Endothelial cell of umbilical vein (primary cell): ENCODE results near the gene ALDH4A1. TPM values are rescaled to one million over a fixed set of nuclear protein-coding genes. Genes with fewer than 3 reads are reported as not detected.

ENCODE experiments used
- BruUV-seq: library from RNA; stranded (reverse); fragments of 400-500 nt; replicated peaks from 2 replicates; lab custom pipeline; 2021; lab: Mats Ljungman, UMichigan
- CTCF ChIA-PET: fragments of 300-600, 350-600 bp; sonication (Branson Sonifier 250); formaldehyde crosslinking; loops from one replicate; lab custom pipeline; 2021; ENCODE audit warnings: antibody characterized with exemption, inconsistent platforms; lab: Charles Lee
- POLR2A ChIA-PET: fragments of 300-600, 350-600 bp; sonication (Branson Sonifier 250); formaldehyde crosslinking; loops from one replicate; lab custom pipeline; 2021; ENCODE audit warnings: antibody characterized with exemption, inconsistent platforms; lab: Charles Lee
- DNase-seq: peaks from one replicate; pipeline ENCODE4 v3.0.0-alpha.2; 2011; ENCODE audit warnings: low read depth, low spot score
- FAIRE-seq: peaks from 2 replicates; lab custom pipeline; 2011; peaks lifted over from hg19 to GRCh38; lab: Jason Lieb, UNC
- H2AFZ ChIP-seq: 2 replicates; pipeline ENCODE4 v1.6.0; 2012; ENCODE audit warnings: low read depth, low read length, control low read depth, inconsistent platforms
- H3K27ac ChIP-seq: 2 replicates; pipeline ENCODE4 v1.5.1; 2011; ENCODE audit warnings: low read depth, mild to moderate bottlenecking, control low read depth, low read length, moderate library complexity; ENCODE audit not compliant: insufficient read depth
- H3K27me3 ChIP-seq, 2 experiments: 2 replicates each; pipeline versions ENCODE4 v1.6.0 to v1.6.1; 2011; ENCODE audit warnings: low read length in 2 of 2, mixed read lengths in 1 of 2; ENCODE audit not compliant: control insufficient read depth in 2 of 2, insufficient read depth in 2 of 2
- H3K36me3 ChIP-seq, 2 experiments: 2 replicates in 1 of 2; 3 replicates in 1 of 2; pipeline ENCODE4 v1.5.1; 2011; ENCODE audit warnings: low read length in 2 of 2, mild to moderate bottlenecking in 1 of 2, moderate library complexity in 1 of 2; ENCODE audit not compliant: control insufficient read depth in 2 of 2, insufficient read depth in 2 of 2; ENCODE audit errors: extremely low read depth in 1 of 2
- H3K4me1 ChIP-seq: 3 replicates; pipeline ENCODE4 v1.5.1; 2011; ENCODE audit warnings: mild to moderate bottlenecking, low read length; ENCODE audit not compliant: control insufficient read depth, insufficient read depth; ENCODE audit errors: extremely low read depth
- H3K4me2 ChIP-seq: 2 replicates; pipeline ENCODE4 v1.6.1; 2011; ENCODE audit warnings: low read length, control low read depth, mixed read lengths; ENCODE audit not compliant: insufficient read depth
- H3K4me3 ChIP-seq, 3 experiments: fragments of 200-600 bp in 1 of 3; sonication (generic), shearing (Covaris generic) in 1 of 3; replicated peaks in 1 of 3; 2 replicates each; pipeline ENCODE4 v1.5.1; 2011 to 2016; ENCODE audit warnings: control low read depth in 3 of 3, low read length in 3 of 3, mild to moderate bottlenecking in 2 of 3, inconsistent platforms in 1 of 3, low read depth in 1 of 3, moderate library complexity in 1 of 3; ENCODE audit not compliant: insufficient read depth in 1 of 3
- H3K79me2 ChIP-seq: 2 replicates; pipeline ENCODE4 v1.6.0; 2012; ENCODE audit warnings: low read length, inconsistent platforms; ENCODE audit not compliant: control insufficient read depth, insufficient read depth
- H3K9ac ChIP-seq: replicated peaks from 2 replicates; pipeline ENCODE3; 2011; ENCODE audit warnings: low read length, control low read depth; ENCODE audit not compliant: insufficient read depth; ENCODE audit errors: extremely low read depth
- H3K9me1 ChIP-seq: replicated peaks from 3 replicates; pipeline ENCODE4 v1.6.0; 2011; ENCODE audit warnings: mild to moderate bottlenecking, low read length; ENCODE audit not compliant: control insufficient read depth, insufficient read depth; ENCODE audit errors: extremely low read depth
- H3K9me3 ChIP-seq: replicated peaks from 2 replicates; pipeline ENCODE4 v1.5.1; 2012; ENCODE audit warnings: low read length, inconsistent platforms; ENCODE audit not compliant: control insufficient read depth, insufficient read depth
- H4K20me1 ChIP-seq: replicated peaks from 2 replicates; pipeline ENCODE3; 2011; ENCODE audit warnings: mild to moderate bottlenecking, low read length; ENCODE audit not compliant: control insufficient read depth, insufficient read depth; ENCODE audit errors: extremely low read depth
- EZH2 ChIP-seq: IDR thresholded peaks from 2 replicates; pipeline ENCODE4 v1.6.1; 2012; ENCODE audit warnings: borderline replicate concordance, low read depth, mild to moderate bottlenecking, moderate library complexity, low read length, inconsistent platforms; ENCODE audit not compliant: severe bottlenecking
- FOS ChIP-seq: IDR thresholded peaks from 2 replicates; pipeline ENCODE4 v1.6.1; 2011; ENCODE audit warnings: mild to moderate bottlenecking, low read length, moderate library complexity, borderline replicate concordance; ENCODE audit not compliant: insufficient read depth
- GATA2 ChIP-seq: IDR thresholded peaks from 2 replicates; pipeline ENCODE4 v1.7.0; 2011; ENCODE audit warnings: low read depth, mild to moderate bottlenecking, moderate library complexity, mixed read lengths, low read length; ENCODE audit not compliant: insufficient read length, insufficient read depth
- JUN ChIP-seq: IDR thresholded peaks from 2 replicates; pipeline ENCODE4 v1.6.1; 2011; ENCODE audit warnings: borderline replicate concordance, low read depth; ENCODE audit not compliant: insufficient read length, insufficient read depth
- MYC ChIP-seq: IDR thresholded peaks from one replicate; pipeline ENCODE4 v1.6.1; 2011; ENCODE audit warnings: mild to moderate bottlenecking, low read depth, low read length
- POLR2A ChIP-seq: IDR thresholded peaks from 2 replicates; pipeline ENCODE4 v1.6.1; 2012; ENCODE audit warnings: low read depth, mild to moderate bottlenecking, control low read depth, low read length
- POLR2AphosphoS5 ChIP-seq: IDR thresholded peaks from 2 replicates; pipeline ENCODE4 v1.6.1; 2012; ENCODE audit warnings: low read depth, mild to moderate bottlenecking, control low read depth, low read length, moderate library complexity; ENCODE audit not compliant: insufficient read depth
- dilution Hi-C: fragments of 300-500 bp; cut with MboI; formaldehyde crosslinking; loops from one replicate; pipeline ENCODE4 v1.15.0; 2019; ENCODE audit warnings: low sequenced_read_pairs; ENCODE audit not compliant: extremely low pct_ligation_motif_present
- intact Hi-C: fragments of 100-400 bp; cut with micrococcal nuclease; formaldehyde crosslinking; loops from one replicate; pipeline ENCODE4 v1.10.0; 2022
- polyA plus RNA-seq, 4 experiments: library from polyadenylated mRNA; depleted of rRNA in 3 of 4; stranded (reverse) in 3 of 4; unstranded in 1 of 4; fragments of >200 nt; gene quantifications; 2 replicates each; pipeline versions ENCODE4 v1.2.1 to v1.2.3, GENCODE V29; 2011 to 2012; ENCODE audit warnings: missing spikeins in 1 of 4
- total RNA-seq: library from RNA; stranded (reverse); gene quantifications from 2 replicates; pipeline ENCODE4 v1.2.3, GENCODE V29; 2021
- TF ChIP-seq, protein P1 (sequence below): IDR thresholded peaks from 2 replicates; pipeline ENCODE4 v1.6.1; 2011; ENCODE audit not compliant: insufficient read depth, insufficient read length
- TF ChIP-seq, protein P2 (sequence below), 2 donors: IDR thresholded peaks; 1 replicate in 1 of 2; 2 replicates in 1 of 2; pipeline ENCODE4 v1.5.1; 2011; ENCODE audit warnings: low read length in 2 of 2, mild to moderate bottlenecking in 2 of 2, moderate library complexity in 2 of 2, control low read depth in 1 of 2, inconsistent platforms in 1 of 2, low read depth in 1 of 2; ENCODE audit not compliant: insufficient read depth in 1 of 2; ENCODE audit errors: extremely low read depth in 1 of 2

ALDH4A1 gene
- total and polyA plus RNA-seq, 2 donors (not counting 3 experiments of a cell fraction or from before 2014, with no cell fraction given): 17.4 to 18.5 TPM

DNA sequence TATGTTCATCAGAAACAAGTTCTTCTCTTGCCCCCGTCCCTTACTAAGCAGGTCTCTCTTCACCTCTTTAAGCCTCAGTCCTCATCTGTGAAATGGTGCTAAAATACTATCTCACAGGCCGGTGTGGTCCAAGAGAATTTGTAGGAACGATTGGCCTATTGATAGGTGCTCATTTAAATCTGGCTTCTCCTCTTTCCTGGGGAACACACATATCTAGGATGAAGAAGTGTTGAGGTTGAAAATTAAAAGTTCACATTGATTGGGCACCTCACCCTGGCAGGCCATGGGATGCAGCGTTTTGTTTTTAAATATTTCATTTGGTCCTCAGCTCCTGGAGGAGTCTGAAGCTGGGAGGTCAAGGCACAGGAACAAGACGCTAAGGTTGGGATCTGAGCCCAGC, 34.0 kb downstream of the ALDH4A1 start:
- DNase-seq (no peak), FAIRE-seq (no peak)
- no peaks in the 10 kb centered on the region for H3K9me1 ChIP-seq
- no peak overlapping the region for H2AFZ ChIP-seq
- no peak overlapping the region for H3K9ac ChIP-seq
- H3K27me3 ChIP-seq: peaks cover 0 to 3% of the 10 kb centered on the region in 2 experiments
- dilution Hi-C loops (no loop called here), intact Hi-C loops (no loop called here)
- BruUV-seq: no TSS peak
- H3K36me3 ChIP-seq: no peaks in the 10 kb centered on the region
- no peaks in the 10 kb centered on the region for H3K79me2 ChIP-seq
- H4K20me1 ChIP-seq: no peaks in the 10 kb centered on the region
- H3K4me1 ChIP-seq: no peaks in the 10 kb centered on the region
- TF ChIP-seq MYC: no peak
- no peak overlapping the region for H3K27ac ChIP-seq
- no peak overlapping the region for H3K4me2 ChIP-seq
- CTCF ChIA-PET: no interaction called here
- H3K9me3 ChIP-seq: no peaks in the 10 kb centered on the region
- no peak overlapping the region for H3K4me3 ChIP-seq
- POLR2A ChIA-PET: no interaction called here

DNA sequence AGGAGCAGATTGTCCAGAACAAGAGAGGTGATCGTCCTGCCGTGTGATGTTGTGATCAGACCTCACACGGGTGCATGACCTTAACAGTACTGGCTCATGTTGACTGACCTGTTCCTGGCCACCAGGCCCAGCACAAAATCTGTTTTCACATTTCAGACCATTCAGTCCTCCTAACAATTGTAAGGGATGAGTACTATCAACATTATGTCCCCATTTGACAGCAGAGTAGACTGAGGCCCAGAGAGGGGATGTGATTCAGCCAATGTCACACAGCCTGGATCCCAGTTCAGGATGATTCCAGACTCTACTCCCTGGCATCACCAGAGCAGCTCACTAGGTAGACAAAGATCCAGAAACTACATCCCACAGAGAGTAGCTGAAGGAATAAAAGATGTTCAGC, 35.5 kb downstream of the ALDH4A1 start:
- CTCF ChIA-PET: interaction anchor here (1.5 kb wide), 1 partner anchor 9 kb away, joined by 5 read pairs; no protein-coding TSS in a partner anchor
- no peak for FAIRE-seq

More for the DNA sequence above, 35.5 kb downstream of the ALDH4A1 start:
- Histone ChIP-seq H3K36me3 (no peaks in the 10 kb centered on the region), H3K27ac (no peak overlapping the region), H3K4me3 (no peak overlapping the region), H3K4me1 (no peaks in the 10 kb centered on the region), H3K9me1 (no peaks in the 10 kb centered on the region), H2AFZ (no peak overlapping the region), H3K9me3 (no peaks in the 10 kb centered on the region), H3K27me3 (peaks cover 0 to 3% of the 10 kb centered on the region in 2 experiments), H3K4me2 (no peak overlapping the region), H4K20me1 (no peaks in the 10 kb centered on the region), H3K9ac (no peak overlapping the region), H3K79me2 (no peaks in the 10 kb centered on the region)
- POLR2A ChIA-PET: no interaction called here
- dilution Hi-C loops: no loop called here
- TF ChIP-seq POLR2A: no peak
- TF ChIP-seq POLR2AphosphoS5: no peak
- TF ChIP-seq EZH2: no peak
- TF ChIP-seq, protein P1, sequence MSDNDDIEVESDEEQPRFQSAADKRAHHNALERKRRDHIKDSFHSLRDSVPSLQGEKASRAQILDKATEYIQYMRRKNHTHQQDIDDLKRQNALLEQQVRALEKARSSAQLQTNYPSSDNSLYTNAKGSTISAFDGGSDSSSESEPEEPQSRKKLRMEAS: no peak
- no peak for TF ChIP-seq FOS
- no peak for TF ChIP-seq MYC
- TF ChIP-seq JUN: no peak
- no peak for TF ChIP-seq GATA2
- TF ChIP-seq, protein P2, sequence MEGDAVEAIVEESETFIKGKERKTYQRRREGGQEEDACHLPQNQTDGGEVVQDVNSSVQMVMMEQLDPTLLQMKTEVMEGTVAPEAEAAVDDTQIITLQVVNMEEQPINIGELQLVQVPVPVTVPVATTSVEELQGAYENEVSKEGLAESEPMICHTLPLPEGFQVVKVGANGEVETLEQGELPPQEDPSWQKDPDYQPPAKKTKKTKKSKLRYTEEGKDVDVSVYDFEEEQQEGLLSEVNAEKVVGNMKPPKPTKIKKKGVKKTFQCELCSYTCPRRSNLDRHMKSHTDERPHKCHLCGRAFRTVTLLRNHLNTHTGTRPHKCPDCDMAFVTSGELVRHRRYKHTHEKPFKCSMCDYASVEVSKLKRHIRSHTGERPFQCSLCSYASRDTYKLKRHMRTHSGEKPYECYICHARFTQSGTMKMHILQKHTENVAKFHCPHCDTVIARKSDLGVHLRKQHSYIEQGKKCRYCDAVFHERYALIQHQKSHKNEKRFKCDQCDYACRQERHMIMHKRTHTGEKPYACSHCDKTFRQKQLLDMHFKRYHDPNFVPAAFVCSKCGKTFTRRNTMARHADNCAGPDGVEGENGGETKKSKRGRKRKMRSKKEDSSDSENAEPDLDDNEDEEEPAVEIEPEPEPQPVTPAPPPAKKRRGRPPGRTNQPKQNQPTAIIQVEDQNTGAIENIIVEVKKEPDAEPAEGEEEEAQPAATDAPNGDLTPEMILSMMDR (IDR thresholded peaks at IDR 0.05; ENCODE audit: extremely low read depth in 1 of 2, insufficient read depth in 1 of 2, low read depth in 1 of 2, low read length in 2 of 2): no peak
- no peak for DNase-seq
- intact Hi-C loops: no loop called here
- BruUV-seq: no TSS peak
